ENCODE data around the gene HOXC6.

Gene HOXC6

GRCh38 chr12:54039417-54040147 is 11.3 kb downstream of the HOXC6 start (continued):
- no peak for TF ChIP-seq KLF16 (tag by site-specific recombination; IDR thresholded peaks at IDR 0.05)
- peak; percentile 64 for TF ChIP-seq ZNF335 (tag by site-specific recombination; conservative IDR thresholded peaks at IDR 0.05)
- peak; percentile 76; the same call in 1 of the 2 replicates for TF ChIP-seq KLF17 (tag by site-specific recombination; IDR thresholded peaks at IDR 0.05)

- Histone ChIP-seq H3K36me3 (ENCODE audit: control insufficient read depth in 2 of 2, insufficient read depth in 1 of 2, low read length in 2 of 2) (peaks cover 3 to 12% of the 10 kb centered on the region in 2 experiments; a peak in 2 of 3 replicates), H3K27ac (ENCODE audit: extremely low read depth, low read depth, low read length) (peak overlapping the region; percentile 100), H3K4me3 (ENCODE audit: low read depth, low read length) (no peak overlapping the region), H3K4me1 (ENCODE audit: control insufficient read depth, insufficient read depth, low read length) (peaks cover 72% of the 10 kb centered on the region), H3K9me3 (ENCODE audit: control insufficient read depth, insufficient read depth, low read depth, low read length) (no peaks in the 10 kb centered on the region)
- CTCF ChIA-PET = interaction anchor here (0.8 to 2.1 kb wide), 5 partner anchors 14 to 95 kb away, joined by 3 to 6 read pairs (median 5); partner anchors contain the start of genes HOXC4 and HOXC8
- POLR2A ChIA-PET = interaction anchor here (0.6 to 2.0 kb wide), 3 partner anchors 13 to 96 kb away, joined by 3 to 13 read pairs (median 3); partner anchors contain the start of gene HOXC4
- no peak for TF ChIP-seq ZNF398 (tag by site-specific recombination; IDR thresholded peaks at IDR 0.05)
- TF ChIP-seq ZBTB10 (tag by site-specific recombination; IDR thresholded peaks at IDR 0.05) = no peak
- TF ChIP-seq ZNF18 (tag by site-specific recombination; IDR thresholded peaks at IDR 0.05) = no peak
- TF ChIP-seq ZNF391 (tag by site-specific recombination; IDR thresholded peaks at IDR 0.05; ENCODE audit: borderline replicate concordance, low read depth) = no peak
- TF ChIP-seq ZBTB20 (tag by site-specific recombination; IDR thresholded peaks at IDR 0.05) = peak; percentile 39; the same call in 1 of the 2 replicates
- TF ChIP-seq OVOL3 (tag by site-specific recombination; IDR thresholded peaks at IDR 0.05) = no peak
- TF ChIP-seq ZNF571 (tag by site-specific recombination; IDR thresholded peaks at IDR 0.05) = no peak
- TF ChIP-seq ZNF555 (tag by site-specific recombination; conservative IDR thresholded peaks at IDR 0.05) = no peak
- no peak for TF ChIP-seq ZNF664 (tag by site-specific recombination; IDR thresholded peaks at IDR 0.05)
- TF ChIP-seq ZNF777 (tag by site-specific recombination; IDR thresholded peaks at IDR 0.05; ENCODE audit: borderline replicate concordance) = no peak
- TF ChIP-seq ZFP37 (tag by site-specific recombination; IDR thresholded peaks at IDR 0.05) = no peak
- TF ChIP-seq KLF17 (tag by site-specific recombination; IDR thresholded peaks at IDR 0.05) = no peak
- no peak for TF ChIP-seq GLIS2 (tag by site-specific recombination; IDR thresholded peaks at IDR 0.05)
- TF ChIP-seq PBX3 (CRISPR knock-in tag; IDR thresholded peaks at IDR 0.05) = no peak
- no peak for TF ChIP-seq ZNF596 (tag by site-specific recombination; IDR thresholded peaks at IDR 0.05)
- TF ChIP-seq KLF10 (tag by site-specific recombination; IDR thresholded peaks at IDR 0.05) = no peak
- no peak for TF ChIP-seq ZBTB26 (tag by site-specific recombination; optimal IDR thresholded peaks at IDR 0.05)
- peak; percentile 89; the same call in 1 of the 2 replicates for TF ChIP-seq IKZF3 (tag by site-specific recombination; IDR thresholded peaks at IDR 0.05)
- no peak for TF ChIP-seq ZNF843 (tag by site-specific recombination; IDR thresholded peaks at IDR 0.05)
- no peak for TF ChIP-seq ZNF580 (tag by site-specific recombination; IDR thresholded peaks at IDR 0.05)
- TF ChIP-seq ZNF600 (tag by site-specific recombination; IDR thresholded peaks at IDR 0.05) = no peak
- no peak for TF ChIP-seq ZNF37A (tag by site-specific recombination; IDR thresholded peaks at IDR 0.05)
- no peak for TF ChIP-seq ZNF658 (tag by site-specific recombination; IDR thresholded peaks at IDR 0.05)
These were observed 11.9 kb downstream of the HOXC6 start for GRCh38 chr12:54040148-54040494.
